HG02970 (cell line): ENCODE results near the gene RBM24.
"Not testable (repeated sequence)": the region's sequence is repeated elsewhere in the genome, so short reads cannot be mapped to it uniquely, and the experiment has no call there.

ENCODE experiments used
- ATAC-seq: cut with Tn5 transposase; IDR thresholded peaks from one replicate; pipeline ENCODE4 v1.9.1; 2021; ENCODE audit warnings: mild to moderate bottlenecking, moderate library complexity, moderate number of reproducible peaks; ENCODE audit not compliant: unreplicated experiment, low FRiP score

Gene RBM24

GRCh38 chr6:17289630-17290061, 8.5 kb downstream of the RBM24 start:
- ATAC-seq = no peak

DNA sequence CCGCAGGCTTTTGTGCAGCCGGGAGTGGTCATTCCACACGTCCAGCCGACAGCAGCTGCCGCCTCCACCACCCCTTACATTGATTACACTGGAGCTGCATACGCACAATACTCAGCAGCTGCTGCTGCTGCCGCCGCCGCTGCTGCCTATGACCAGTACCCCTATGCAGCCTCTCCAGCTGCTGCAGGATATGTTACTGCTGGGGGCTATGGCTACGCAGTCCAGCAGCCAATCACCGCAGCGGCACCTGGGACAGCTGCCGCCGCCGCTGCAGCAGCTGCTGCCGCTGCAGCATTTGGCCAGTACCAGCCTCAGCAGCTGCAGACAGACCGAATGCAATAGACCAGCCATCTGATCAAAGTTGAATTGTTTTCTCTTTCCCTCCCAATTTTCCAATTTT, 10.6 kb downstream of the RBM24 start:
- ATAC-seq = no peak

DNA sequence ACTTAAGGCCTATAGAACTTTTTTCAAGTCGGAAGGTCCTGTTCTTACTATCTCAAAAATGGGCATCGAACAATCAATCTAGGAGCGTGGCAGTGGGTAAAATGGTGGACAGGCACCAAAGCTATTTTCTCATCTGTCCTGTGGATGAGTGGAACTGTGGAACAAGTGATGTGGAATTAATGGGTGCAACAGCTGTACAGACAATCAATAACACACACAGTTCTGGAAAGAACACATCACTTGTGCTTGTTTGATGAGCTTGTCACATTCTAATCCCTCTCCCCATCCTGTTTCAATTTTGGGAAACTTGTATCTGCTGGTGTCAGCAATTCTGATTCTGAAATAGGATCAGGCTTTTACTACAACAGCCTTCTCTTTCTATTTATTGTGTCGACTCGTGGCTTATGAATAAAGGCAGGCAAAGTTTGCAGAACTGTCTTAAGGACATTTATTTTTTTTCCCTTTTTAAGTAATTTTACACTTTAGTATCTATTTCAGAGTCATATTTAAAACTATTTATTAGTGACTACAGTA, 11.5 kb downstream of the RBM24 start:
- no peak for ATAC-seq

- no peak for ATAC-seq
Observed at GRCh38 chr6:17293395-17293794, 12.2 kb downstream of the RBM24 start.

DNA sequence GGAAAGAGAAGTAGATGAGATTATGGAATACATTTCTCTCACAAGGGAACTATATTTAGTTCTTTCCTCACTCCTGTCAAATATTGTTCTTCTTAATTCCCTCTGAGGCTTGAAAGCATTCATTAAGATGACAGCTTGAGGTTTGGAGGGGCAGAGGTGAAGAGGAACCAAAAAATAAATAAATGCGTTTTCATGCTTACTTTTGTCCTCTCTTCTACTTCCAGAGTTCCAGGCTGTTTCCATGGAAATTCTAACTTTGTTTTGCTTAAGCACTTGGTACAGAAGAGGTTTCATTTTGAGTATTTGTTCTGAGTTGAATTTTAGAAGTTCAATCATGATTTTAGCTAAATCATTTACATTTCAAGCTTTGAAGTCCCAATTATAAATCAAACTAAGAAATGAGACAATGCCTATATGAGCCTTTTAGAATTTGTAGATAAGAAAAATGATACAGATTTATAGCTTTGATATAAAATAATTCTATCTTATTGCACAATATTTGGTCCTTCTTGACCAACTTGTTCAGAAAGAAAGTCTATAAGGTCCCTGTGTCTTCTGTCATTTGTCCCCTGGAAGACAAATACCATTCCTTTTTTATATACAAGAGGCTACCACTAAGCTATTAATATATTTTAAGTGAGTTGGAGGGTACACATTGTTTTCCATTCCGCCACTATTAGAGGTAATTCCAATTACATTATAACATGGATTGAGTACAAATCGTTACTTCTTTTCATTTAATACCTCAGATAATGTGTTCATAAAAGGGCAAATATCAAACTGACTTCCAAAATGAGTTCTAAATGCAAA, 16.3 kb downstream of the RBM24 start:
- ATAC-seq = no peak

- ATAC-seq = no peak
Observed at GRCh38 chr6:17298257-17298656, 17.1 kb downstream of the RBM24 start.

- no peak for ATAC-seq
Observed at GRCh38 chr6:17299222-17299621, 18.1 kb downstream of the RBM24 start.

GRCh38 chr6:17299750-17300149, 18.6 kb downstream of the RBM24 start:
- no peak for ATAC-seq

DNA sequence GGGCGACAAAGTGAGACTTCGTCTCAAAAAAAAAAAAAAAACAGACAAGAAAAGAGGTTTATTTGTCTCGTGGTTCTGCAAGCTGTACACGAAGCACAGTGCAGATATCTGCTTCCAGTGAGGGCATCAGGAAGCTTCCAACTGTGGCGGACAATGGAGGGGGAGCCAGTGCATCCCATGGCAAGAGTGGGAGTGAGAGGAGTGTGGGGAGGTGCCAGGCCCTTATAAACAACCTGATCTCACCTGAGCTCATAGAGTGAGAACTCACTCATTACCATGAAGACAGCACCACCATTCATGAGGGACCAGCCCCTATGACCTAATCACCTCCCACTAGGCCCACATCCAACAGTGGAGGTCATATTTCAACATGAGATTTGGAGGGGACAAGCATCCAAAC, 19.5 kb downstream of the RBM24 start:
- ATAC-seq = no peak

DNA sequence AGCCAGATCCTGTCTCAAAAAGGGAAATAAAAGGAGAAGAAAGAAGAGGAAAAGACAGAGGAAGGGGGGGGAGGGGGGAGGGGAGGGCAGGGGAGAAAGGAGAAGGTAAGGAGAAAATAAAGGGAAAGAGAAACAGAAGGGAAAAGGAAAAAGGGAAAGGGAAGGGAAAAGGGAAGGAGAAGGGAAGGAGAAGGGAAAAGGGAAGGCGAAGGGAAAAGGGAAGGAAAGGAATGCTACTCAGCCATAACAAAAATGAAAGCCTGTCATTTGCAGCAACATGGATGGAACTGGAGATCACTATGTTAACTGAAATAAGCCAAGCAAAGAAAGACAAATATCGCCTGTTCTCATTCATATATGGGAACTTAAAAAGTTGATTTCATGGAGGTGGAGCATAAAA, 22.3 kb downstream of the RBM24 start:
- no peak for ATAC-seq

DNA sequence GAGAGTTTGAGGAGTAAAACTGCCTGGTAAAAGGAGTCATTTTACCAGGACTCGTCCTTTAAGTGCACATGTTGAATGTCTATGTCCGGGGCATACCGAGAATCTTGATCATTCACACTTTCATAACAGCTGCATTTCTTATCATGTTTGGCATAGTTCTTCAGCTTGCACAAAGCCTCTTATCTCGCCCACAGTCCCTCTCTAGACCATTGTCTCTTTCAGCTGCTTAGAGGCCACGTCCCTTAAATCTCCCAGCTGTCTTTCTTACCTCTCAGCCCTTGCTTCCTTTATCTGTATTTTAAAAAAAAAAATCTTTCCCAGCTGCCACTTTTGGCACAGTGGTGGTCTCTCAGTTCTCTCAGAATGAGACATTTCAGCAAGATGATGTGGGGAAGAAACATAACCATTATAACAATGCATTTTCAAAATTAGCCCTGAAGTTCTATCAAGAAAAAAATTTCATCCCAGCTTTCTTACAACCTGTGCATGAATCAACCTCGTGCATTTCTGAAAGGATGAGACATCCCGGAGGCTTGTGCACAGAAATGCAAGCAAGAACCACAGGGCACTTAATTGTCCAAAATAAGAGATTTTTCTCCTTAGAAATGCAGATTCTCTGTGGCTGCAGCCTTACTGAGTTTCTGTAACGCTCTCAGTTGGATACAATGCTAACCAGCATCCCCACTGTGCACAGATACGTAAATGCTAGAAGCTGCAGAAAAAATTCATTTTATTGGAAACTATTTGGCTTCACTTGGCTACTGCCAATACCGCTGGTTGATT, 24.2 kb downstream of the RBM24 start:
- ATAC-seq = no peak

- ATAC-seq = no peak
Observed at GRCh38 chr6:17311595-17312311, 30.6 kb downstream of the RBM24 start.

GRCh38 chr6:17313238-17313637, 32.1 kb downstream of the RBM24 start:
- ATAC-seq = not testable (repeated sequence)

- ATAC-seq = no peak
Observed at GRCh38 chr6:17313971-17314370, 32.8 kb downstream of the RBM24 start.

- ATAC-seq = no peak
Observed at GRCh38 chr6:17315262-17315661, 34.1 kb downstream of the RBM24 start.

DNA sequence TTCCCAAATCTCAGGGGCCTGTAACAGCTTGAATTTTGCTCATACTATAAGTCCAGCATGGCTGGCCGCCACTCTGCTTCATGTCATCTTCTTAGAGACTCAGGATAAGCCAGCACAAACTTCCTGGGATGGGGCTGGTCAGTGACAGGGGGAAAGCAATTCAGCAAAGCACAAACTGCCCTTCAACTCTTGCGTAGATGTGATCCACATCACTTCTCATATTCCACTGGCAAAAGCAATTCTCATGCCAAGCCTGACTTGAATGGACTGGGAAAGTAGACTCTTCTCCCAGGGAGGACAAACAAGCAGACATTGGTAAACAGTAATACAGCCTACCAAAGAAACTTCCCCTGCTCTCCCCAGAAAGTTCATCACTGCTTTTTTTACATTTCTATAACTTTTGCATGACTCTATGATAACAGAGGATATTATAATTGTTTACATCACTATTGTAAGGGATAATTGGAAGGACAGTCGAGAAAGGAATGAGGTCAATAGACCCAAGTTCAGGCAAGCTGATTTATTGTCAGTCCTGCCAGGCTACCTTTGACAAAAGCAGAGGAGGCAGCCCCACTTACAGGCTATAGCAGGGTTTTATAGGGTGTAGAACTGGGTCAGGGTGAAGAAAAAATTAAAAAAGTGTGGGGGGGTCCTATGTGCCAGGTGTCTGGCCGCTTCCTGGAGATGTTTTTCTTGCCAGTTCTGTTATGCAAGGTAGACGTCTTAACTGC, 37.4 kb downstream of the RBM24 start:
- no peak for ATAC-seq

DNA sequence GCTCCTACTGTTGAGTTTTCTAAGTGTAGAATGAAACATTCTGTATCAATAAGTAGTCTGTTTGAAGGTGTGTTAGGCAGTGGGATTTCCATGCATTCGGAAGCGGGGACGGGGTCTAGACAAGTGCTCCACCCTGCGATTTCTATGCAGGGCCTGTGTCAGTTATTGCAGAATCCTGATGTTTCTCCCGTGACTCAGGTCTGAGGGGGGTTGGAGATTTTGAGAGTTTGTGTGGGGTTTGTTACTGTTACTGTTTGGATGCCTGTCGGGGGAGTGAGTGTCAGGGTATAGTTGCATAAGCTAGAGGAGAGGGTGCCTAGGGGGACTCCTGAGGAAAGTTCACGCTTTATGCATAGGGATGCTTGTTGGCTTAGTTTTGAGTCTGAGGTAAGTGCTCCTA, 39.1 kb downstream of the RBM24 start:
- not testable (repeated sequence) for ATAC-seq

- ATAC-seq = no peak
Observed at GRCh38 chr6:17331238-17331637, 50.1 kb downstream of the RBM24 start.

- ATAC-seq = no peak
Observed at GRCh38 chr6:17334265-17334664, 53.1 kb downstream of the RBM24 start.

GRCh38 chr6:17336425-17336824, 55.3 kb downstream of the RBM24 start:
- no peak for ATAC-seq
